ENCODE measurements around the gene DCHS2. TPM values are rescaled to one million over a fixed set of nuclear protein-coding genes. Genes with fewer than 3 reads are reported as not detected.

Gene DCHS2
- total RNA-seq, 2 experiments from 2014 or later = not detected

DNA sequence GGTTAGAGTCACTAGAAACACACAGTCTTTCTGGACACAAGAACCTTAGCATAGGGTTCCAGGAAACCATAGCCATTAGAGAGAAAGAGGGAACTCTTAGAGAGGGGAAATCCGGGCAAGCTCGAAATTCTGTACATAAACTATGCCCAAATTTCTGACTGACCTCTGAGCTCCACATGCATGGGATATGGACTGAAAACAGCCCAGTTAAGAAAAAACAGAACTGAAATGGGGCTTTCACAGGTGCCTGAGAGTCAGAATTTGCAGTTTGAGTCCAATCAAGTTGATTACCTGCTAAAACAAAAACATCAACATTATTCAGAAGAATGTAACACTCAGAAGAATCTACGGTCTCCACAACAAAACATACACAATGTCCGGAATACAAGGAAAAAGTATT is 13.1 kb downstream of the DCHS2 start:
- no peaks in the 10 kb centered on the region for H3K36me3 Mint-ChIP-seq
- no peaks in the 10 kb centered on the region for H3K4me1 Mint-ChIP-seq (ENCODE audit: low read depth)
- H3K9me3 Mint-ChIP-seq = no peaks in the 10 kb centered on the region
- no peak overlapping the region for H3K4me3 Mint-ChIP-seq
- POLR2A ChIA-PET = no interaction called here
- intact Hi-C loops (cut with micrococcal nuclease) = no loop called here
- H3K27ac Mint-ChIP-seq = no peak overlapping the region
- CTCF ChIA-PET = no interaction called here
- H3K27me3 Mint-ChIP-seq = peaks cover 7% of the 10 kb centered on the region
- DNase-seq = no peak

DNA sequence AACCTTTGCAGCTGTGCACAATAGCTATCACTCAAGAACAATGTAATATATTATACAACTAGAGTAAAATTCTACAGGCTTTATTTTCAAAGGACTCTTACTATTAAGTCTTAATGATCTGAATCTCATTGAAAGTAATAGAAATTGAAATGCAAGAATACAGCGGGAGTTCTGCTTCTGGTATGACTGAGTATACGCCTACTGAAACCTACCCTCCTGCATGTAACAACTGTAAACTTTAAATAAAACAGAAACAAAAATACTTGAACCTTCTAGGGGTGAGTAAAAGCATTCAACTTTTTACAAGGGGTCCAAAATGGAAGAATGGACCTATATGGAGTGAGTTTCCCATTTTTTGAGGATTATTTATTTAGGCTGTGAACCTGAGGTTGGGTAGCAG is 13.5 kb downstream of the DCHS2 start:
- Mint-ChIP-seq H3K9me3 (no peaks in the 10 kb centered on the region), H3K27ac (no peak overlapping the region), H3K4me3 (no peak overlapping the region), H3K4me1 (ENCODE audit: low read depth) (no peaks in the 10 kb centered on the region), H3K27me3 (peaks cover 10% of the 10 kb centered on the region), H3K36me3 (no peaks in the 10 kb centered on the region)
- CTCF ChIA-PET = no interaction called here
- intact Hi-C loops (cut with micrococcal nuclease) = no loop called here
- no peak for DNase-seq
- POLR2A ChIA-PET = no interaction called here

DNA sequence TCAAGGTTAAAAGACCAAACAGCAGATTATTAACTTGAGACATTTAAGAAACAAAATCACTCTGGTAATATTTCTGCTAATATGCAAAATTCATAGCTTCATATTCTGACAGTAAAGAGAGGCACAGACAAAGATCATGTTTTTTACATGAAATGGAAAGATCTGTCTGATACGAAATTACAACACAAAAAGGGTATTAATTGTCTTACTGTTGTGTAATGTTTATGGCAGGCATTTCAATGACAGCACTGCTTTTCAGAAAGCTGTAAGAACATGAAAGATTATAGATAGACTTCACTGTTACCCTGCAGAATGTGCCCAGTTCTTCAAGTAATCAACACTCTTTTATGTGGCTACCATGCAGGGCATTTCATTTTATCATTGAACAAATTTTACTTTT is 15.4 kb downstream of the DCHS2 start:
- intact Hi-C loops (cut with micrococcal nuclease) = no loop called here
- H3K36me3 Mint-ChIP-seq = no peaks in the 10 kb centered on the region
- DNase-seq = no peak
- CTCF ChIA-PET = no interaction called here
- H3K27ac Mint-ChIP-seq = no peak overlapping the region
- no peak overlapping the region for H3K4me3 Mint-ChIP-seq
- H3K27me3 Mint-ChIP-seq = peaks cover 15% of the 10 kb centered on the region
- no peaks in the 10 kb centered on the region for H3K4me1 Mint-ChIP-seq (ENCODE audit: low read depth)
- POLR2A ChIA-PET = interaction anchor here (0.7 kb wide), 1 partner anchor 40 kb away, joined by 3 read pairs; no protein-coding TSS in a partner anchor
- no peaks in the 10 kb centered on the region for H3K9me3 Mint-ChIP-seq

DNA sequence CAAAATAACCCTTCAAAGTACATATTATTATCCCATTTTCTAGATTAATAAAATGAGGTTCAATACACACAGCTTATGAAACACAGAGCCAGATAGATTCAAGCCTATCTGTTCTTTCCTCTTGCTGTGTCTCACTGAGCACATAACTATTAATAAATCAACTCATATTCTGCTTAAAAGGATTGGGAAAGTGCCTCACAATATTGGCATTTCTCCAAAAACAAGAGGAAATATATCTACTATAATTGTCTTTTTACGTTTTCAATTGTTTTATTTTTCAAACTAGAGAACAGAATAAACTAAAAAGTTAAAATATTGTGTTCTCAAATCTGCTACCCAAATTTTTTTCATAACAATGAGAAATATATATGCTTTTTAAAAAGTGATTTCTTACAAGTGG is 15.8 kb downstream of the DCHS2 start:
- intact Hi-C loops (cut with micrococcal nuclease) = no loop called here
- ChIA-PET CTCF (no interaction called here), POLR2A (interaction anchor here (0.7 kb wide), 1 partner anchor 40 kb away, joined by 3 read pairs; no protein-coding TSS in a partner anchor)

DNA sequence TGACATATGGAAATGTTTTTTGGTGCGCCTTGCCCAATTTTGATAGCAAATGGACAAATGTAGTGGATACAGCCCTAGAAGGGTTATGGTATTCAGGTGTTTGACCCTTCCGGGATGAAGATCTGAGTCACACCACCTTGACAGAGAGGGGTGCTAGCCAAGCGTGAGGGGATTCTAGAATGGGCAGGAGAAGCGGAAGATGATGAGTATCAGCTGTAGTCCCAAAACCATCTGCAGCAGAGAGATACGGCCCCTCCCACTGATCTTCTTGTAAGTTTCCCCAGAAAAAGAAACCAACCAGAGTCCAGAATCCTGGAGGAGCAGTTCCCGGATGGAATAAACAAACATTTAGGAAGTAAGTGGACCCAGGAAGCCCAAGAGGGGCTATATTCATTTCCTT is 18.1 kb downstream of the DCHS2 start:
- no peak overlapping the region for H3K27ac Mint-ChIP-seq
- CTCF ChIA-PET = no interaction called here
- H3K4me1 Mint-ChIP-seq (ENCODE audit: low read depth) = no peaks in the 10 kb centered on the region
- DNase-seq = no peak
- H3K27me3 Mint-ChIP-seq = peaks cover 25% of the 10 kb centered on the region
- no peak overlapping the region for H3K4me3 Mint-ChIP-seq
- POLR2A ChIA-PET = no interaction called here
- intact Hi-C loops (cut with micrococcal nuclease) = no loop called here
- H3K36me3 Mint-ChIP-seq = no peaks in the 10 kb centered on the region
- H3K9me3 Mint-ChIP-seq = no peaks in the 10 kb centered on the region

More for the DNA sequence above, 15.8 kb downstream of the DCHS2 start:
- Mint-ChIP-seq H3K36me3 (no peaks in the 10 kb centered on the region), H3K4me3 (no peak overlapping the region), H3K27me3 (peaks cover 16% of the 10 kb centered on the region), H3K27ac (no peak overlapping the region), H3K4me1 (ENCODE audit: low read depth) (no peaks in the 10 kb centered on the region), H3K9me3 (no peaks in the 10 kb centered on the region)
- no peak for DNase-seq

DNA sequence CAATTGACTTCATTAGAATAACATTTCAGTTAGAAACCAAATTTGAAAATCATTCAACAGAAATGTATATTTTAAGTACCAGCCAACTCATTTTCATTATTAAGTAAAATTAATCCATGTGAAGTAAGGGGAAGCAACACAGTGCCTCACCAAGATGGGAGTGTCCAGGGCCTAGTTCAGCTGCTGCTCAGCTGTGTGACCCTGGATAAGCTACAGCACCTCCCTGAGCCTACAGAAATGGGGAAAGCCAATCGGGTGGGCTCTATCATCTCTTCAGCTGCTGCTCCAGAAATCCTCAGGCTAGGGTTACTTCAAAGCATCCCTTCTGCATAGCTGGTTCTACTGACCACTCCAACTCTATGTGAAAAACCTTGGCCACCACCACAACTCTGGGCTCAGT is 18.7 kb downstream of the DCHS2 start:
- intact Hi-C loops (cut with micrococcal nuclease) = no loop called here
- H3K27ac Mint-ChIP-seq = no peak overlapping the region
- no peaks in the 10 kb centered on the region for H3K9me3 Mint-ChIP-seq
- no peaks in the 10 kb centered on the region for H3K4me1 Mint-ChIP-seq (ENCODE audit: low read depth)
- H3K4me3 Mint-ChIP-seq = no peak overlapping the region
- no peak for DNase-seq
- CTCF ChIA-PET = no interaction called here
- POLR2A ChIA-PET = no interaction called here
- no peaks in the 10 kb centered on the region for H3K36me3 Mint-ChIP-seq
- peaks cover 23% of the 10 kb centered on the region for H3K27me3 Mint-ChIP-seq

DNA sequence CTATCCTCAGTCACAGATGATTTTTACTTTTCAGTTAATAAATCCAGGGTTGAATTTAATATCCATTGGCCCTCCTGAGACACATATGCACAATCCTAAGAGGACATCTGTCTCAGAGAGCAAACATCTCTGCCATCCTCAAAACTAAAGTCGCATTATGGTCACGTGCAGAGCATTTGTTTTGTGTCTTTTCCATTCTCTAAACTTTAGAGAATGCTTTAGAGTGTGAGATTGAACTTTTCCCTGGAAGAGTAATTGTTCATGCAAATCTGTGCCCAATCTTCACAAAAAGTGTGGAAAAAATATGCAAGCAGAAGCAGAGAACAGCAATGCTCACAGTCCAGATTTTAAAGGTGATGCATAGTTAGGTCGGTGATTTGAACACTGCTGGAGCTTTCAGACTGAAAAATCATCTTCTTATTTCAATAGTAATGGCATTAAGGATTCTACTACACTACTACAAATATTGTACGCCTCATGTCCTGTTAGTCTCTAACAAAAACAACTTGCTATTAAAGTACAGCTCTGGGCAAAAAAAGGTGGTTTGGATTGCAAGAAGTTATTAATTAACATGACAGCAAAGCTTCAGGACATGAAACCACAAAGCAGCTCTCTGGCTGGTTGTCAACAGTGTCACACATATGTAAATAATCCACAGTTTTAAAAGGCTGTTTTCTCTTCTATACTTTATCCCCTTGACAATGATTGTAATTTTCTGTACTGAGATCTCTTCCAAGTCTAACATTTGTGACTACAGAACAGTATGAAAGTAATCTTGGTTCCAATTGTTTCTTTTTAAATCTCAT is 19.9 kb downstream of the DCHS2 start:
- H3K4me1 Mint-ChIP-seq (ENCODE audit: low read depth) = no peaks in the 10 kb centered on the region
- intact Hi-C loops (cut with micrococcal nuclease) = no loop called here
- H3K27me3 Mint-ChIP-seq = peaks cover 22% of the 10 kb centered on the region
- DNase-seq = no peak
- POLR2A ChIA-PET = no interaction called here
- H3K36me3 Mint-ChIP-seq = no peaks in the 10 kb centered on the region
- CTCF ChIA-PET = no interaction called here
- no peak overlapping the region for H3K4me3 Mint-ChIP-seq
- H3K9me3 Mint-ChIP-seq = no peaks in the 10 kb centered on the region
- H3K27ac Mint-ChIP-seq = no peak overlapping the region

DNA sequence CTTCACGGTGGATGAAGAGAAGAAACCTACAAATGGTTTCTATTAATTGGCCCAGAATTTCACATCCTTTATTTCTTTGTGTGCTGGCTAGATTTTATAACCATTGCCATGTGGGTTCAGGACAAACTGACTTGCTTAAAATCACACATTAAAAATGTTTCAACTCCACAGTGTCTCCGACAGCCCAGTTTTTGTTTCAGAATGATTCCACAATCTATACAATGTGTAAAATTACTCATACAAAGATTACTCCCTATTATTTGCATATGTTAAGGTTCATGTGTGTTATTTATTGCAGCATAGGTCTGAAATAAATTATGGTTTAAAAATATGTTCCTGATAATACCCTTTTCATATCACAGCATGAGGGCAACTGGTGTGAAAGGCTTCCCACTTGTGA is 20.6 kb downstream of the DCHS2 start:
- Mint-ChIP-seq H3K4me3 (no peak overlapping the region), H3K27ac (no peak overlapping the region), H3K36me3 (no peaks in the 10 kb centered on the region), H3K9me3 (no peaks in the 10 kb centered on the region), H3K4me1 (ENCODE audit: low read depth) (no peaks in the 10 kb centered on the region), H3K27me3 (peaks cover 21% of the 10 kb centered on the region)
- ChIA-PET POLR2A (no interaction called here), CTCF (no interaction called here)
- DNase-seq = no peak
- intact Hi-C loops (cut with micrococcal nuclease) = no loop called here

DNA sequence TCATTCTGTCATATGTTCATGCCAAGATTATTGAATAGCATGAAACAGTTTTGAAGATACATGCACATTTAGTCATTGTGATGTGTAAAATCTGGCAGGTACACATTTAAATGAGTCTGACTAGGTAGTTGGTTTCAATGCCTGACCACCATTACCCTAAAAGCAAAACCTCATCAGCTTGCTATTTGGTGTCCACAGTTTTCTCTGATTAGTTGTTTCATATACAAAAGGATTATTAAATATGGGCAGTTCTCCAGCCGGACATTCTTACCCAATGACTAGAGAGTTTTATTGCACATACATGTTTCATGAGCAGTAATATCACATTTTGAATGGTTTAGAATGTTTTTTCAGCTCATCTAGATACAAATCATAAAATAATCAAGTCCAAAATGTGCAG is 23.7 kb downstream of the DCHS2 start:
- ChIA-PET POLR2A (no interaction called here), CTCF (no interaction called here)
- no peak overlapping the region for H3K27ac Mint-ChIP-seq
- H3K36me3 Mint-ChIP-seq = no peaks in the 10 kb centered on the region
- no peaks in the 10 kb centered on the region for H3K9me3 Mint-ChIP-seq
- no peak for DNase-seq
- intact Hi-C loops (cut with micrococcal nuclease) = no loop called here
- H3K4me1 Mint-ChIP-seq (ENCODE audit: low read depth) = no peaks in the 10 kb centered on the region
- no peak overlapping the region for H3K4me3 Mint-ChIP-seq
- peaks cover 14% of the 10 kb centered on the region for H3K27me3 Mint-ChIP-seq

DNA sequence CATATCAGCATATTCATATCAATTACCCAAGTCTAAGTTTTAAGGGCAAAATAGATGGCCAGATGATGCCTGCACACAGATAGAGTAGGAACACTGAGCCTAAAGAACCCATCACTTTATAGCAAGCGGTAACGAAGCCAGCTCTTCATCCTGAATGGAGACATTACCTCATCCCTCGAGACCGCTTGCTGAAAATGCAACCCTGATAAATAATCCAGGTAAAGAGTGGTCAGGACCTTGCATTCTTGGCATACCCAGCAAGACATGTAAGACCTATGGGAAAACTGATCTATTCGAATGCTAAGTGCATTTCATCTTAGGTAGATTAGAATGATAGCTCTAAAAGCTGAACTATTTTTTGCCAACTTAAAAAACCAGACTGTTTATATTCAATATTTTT is 25.3 kb downstream of the DCHS2 start:
- Mint-ChIP-seq H3K27me3 (peaks cover 14% of the 10 kb centered on the region), H3K4me3 (no peak overlapping the region), H3K9me3 (no peaks in the 10 kb centered on the region), H3K4me1 (ENCODE audit: low read depth) (no peaks in the 10 kb centered on the region), H3K36me3 (no peaks in the 10 kb centered on the region), H3K27ac (no peak overlapping the region)
- ChIA-PET CTCF (no interaction called here), POLR2A (no interaction called here)
- intact Hi-C loops (cut with micrococcal nuclease) = no loop called here
- DNase-seq = no peak

DNA sequence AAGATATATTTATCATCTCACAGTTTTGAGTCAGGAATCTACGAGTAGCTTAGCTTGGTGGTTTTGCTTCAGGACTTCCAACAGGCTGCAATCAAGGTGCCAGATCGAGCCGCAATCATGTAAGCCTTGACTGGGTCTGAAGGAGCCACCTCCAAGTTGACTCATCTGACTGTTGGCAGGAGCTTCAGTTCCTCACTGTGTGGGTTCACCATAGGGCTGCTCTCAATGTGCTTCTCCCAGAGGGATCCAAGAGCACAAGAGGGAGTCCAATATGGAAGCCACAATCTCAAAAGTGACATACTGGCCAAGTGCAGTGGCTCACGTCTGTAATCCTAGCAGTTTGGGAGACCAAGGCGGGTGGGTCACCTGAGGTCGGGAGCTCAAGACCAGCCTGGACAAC is 26.5 kb downstream of the DCHS2 start:
- intact Hi-C loops (cut with micrococcal nuclease) = no loop called here
- Mint-ChIP-seq H3K4me1 (ENCODE audit: low read depth) (no peaks in the 10 kb centered on the region), H3K4me3 (no peak overlapping the region), H3K36me3 (no peaks in the 10 kb centered on the region), H3K27me3 (peaks cover 13% of the 10 kb centered on the region), H3K9me3 (no peaks in the 10 kb centered on the region), H3K27ac (no peak overlapping the region)
- ChIA-PET CTCF (interaction anchor here (0.6 kb wide), 1 partner anchor 1338 kb away, joined by 3 read pairs; no protein-coding TSS in a partner anchor), POLR2A (no interaction called here)
- DNase-seq = no peak

DNA sequence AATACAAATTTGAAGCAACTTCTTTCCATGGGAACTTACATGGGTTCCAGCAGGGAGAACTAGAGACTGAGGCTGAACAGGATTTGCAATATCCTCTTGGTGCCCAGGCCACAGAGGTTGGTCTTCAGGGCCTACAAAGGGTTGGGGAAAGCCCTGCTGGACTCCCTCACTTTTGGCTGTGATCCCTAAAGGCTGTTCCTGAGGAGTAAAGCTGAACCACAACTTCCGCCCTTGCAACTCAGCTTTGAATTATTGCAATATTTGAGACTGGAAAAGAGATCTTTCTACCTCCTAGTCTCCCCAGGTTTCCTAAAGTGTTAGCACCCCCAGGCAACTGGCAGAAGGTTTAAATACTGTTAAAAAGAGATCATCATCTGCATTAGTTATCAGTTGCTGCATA is 26.9 kb downstream of the DCHS2 start:
- Mint-ChIP-seq H3K4me3 (no peak overlapping the region), H3K27ac (no peak overlapping the region), H3K36me3 (no peaks in the 10 kb centered on the region), H3K4me1 (ENCODE audit: low read depth) (no peaks in the 10 kb centered on the region), H3K27me3 (peaks cover 10% of the 10 kb centered on the region), H3K9me3 (no peaks in the 10 kb centered on the region)
- POLR2A ChIA-PET = no interaction called here
- intact Hi-C loops (cut with micrococcal nuclease) = no loop called here
- no peak for DNase-seq
- CTCF ChIA-PET = interaction anchor here (0.6 kb wide), 1 partner anchor 1338 kb away, joined by 3 read pairs; no protein-coding TSS in a partner anchor

DNA sequence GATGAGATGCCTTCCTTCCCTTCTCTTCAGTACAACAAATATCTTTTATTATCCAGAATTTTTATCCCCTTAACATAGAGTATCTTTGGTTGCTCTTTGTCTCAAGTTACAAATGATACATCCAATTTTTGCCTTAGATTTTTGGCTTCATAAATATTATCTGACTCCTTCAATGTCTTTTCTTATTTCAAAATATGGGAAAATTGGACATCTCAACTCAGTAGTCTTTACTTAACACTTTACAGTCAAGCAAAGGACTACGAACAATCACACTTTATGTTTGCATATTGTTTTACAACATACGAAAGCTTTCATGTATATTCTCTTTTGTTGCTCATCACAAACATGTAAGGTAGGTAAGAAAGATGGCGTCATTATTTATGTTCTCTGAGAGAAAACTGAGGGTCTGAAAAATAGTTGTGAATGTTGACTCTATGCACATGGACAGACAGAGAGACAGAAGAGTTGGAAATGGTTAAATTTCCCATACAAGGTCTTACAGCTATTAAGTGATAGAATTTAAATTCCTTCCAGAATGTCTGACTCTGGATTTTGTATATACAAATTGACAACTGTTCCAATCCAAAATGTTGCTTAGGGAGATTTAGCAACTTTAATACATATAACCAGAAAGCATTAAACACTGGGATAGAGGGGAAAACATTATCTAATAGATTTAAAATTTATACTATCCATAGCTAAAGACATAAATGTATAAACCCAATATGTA is 29.4 kb downstream of the DCHS2 start:
- no peaks in the 10 kb centered on the region for H3K9me3 Mint-ChIP-seq
- POLR2A ChIA-PET = no interaction called here
- H3K4me1 Mint-ChIP-seq (ENCODE audit: low read depth) = no peaks in the 10 kb centered on the region
- H3K27ac Mint-ChIP-seq = no peak overlapping the region
- H3K4me3 Mint-ChIP-seq = no peak overlapping the region
- H3K36me3 Mint-ChIP-seq = no peaks in the 10 kb centered on the region
- no peak for DNase-seq
- H3K27me3 Mint-ChIP-seq = peaks cover 10% of the 10 kb centered on the region
- intact Hi-C loops (cut with micrococcal nuclease) = no loop called here
- CTCF ChIA-PET = no interaction called here
